ENCODE data around the gene REM2. TPM values are rescaled to one million over a fixed set of nuclear protein-coding genes. Genes with fewer than 3 reads are reported as not detected.
"Not testable (repeated sequence)": the region's sequence is repeated elsewhere in the genome, so short reads cannot be mapped to it uniquely, and the experiment has no call there.

Gene REM2
- total RNA-seq, 1 experiment from 2014 or later: 0.47 TPM

DNA sequence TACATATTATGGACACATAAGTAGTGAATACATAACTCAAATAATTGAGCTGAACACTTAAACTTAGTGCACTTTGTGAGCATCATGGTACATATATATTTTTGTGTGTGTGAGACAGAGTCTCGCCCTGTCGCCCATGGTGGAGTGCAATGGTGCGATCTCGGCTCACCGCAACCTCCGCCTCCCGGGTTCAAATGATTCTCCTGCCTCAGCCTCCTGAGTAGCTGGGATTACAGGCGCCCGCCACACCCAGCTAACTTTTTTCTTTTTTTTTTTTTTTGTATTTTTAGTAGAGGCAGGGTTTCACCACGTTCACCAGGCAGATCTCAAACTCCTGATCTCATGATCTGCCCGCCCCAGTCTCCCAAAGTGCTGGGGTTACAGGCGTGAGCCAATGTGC, 30.8 kb upstream of the REM2 start:
- not testable (repeated sequence) for H3K9me3 ChIP-seq (ENCODE audit: control insufficient read depth in 1 of 2, insufficient read depth in 1 of 2, low read depth in 1 of 2, low read length in 2 of 2); H4K20me1 ChIP-seq (ENCODE audit: insufficient read depth); H3K4me2 ChIP-seq (ENCODE audit: low read length); ATAC-seq; H3K79me2 ChIP-seq (ENCODE audit: insufficient read depth, low read length); H3K4me3 ChIP-seq (replicated peaks in 1 of 2; ENCODE audit: low read depth in 1 of 2, low read length in 2 of 2); H3K27me3 ChIP-seq (ENCODE audit: insufficient read depth, low read length); H3K9ac ChIP-seq (ENCODE audit: low read length); H3K36me3 ChIP-seq (ENCODE audit: control insufficient read depth in 1 of 2, insufficient read depth in 2 of 2, low read length in 2 of 2); H3K9me2 ChIP-seq (ENCODE audit: insufficient read depth); H2AFZ ChIP-seq (ENCODE audit: low read depth, low read length, poor library complexity, severe bottlenecking); BruUV-seq (replicated peaks); H3K27ac ChIP-seq (ENCODE audit: low read depth, low read length); DNase-seq (ENCODE audit: low read depth, low spot score)
- POLR2A ChIA-PET: interaction anchor here (0.7 to 1.3 kb wide), 3 partner anchors 28 to 201 kb away, joined by 3 to 5 read pairs (median 5); no protein-coding TSS in a partner anchor
- CTCF ChIA-PET: interaction anchor here (0.6 to 5.6 kb wide), 17 partner anchors 9 to 292 kb away, joined by 3 to 41 read pairs (median 6); partner anchors contain the start of genes ACIN1 and LRP10
- intact Hi-C loops (cut with micrococcal nuclease): loop anchor here (1.0 to 2.0 kb wide), 2 partner anchors 85 to 194 kb away; partner anchors contain the start of gene OXA1L
- RAD21 ChIA-PET (ENCODE audit: low non-redundant PET in 1 of 2, low total read pairs in 2 of 2, uncharacterized antibody in 2 of 2, unreplicated experiment in 2 of 2): interaction anchor here (0.6 to 2.2 kb wide), 7 partner anchors 19 to 290 kb away, joined by 3 to 8 read pairs (median 3); partner anchors contain the start of gene LRP10 (in 1 of the 2)
- peaks cover 3 to 19% of the 10 kb centered on the region in 2 experiments; a peak in 2 of 4 replicates for H3K4me1 ChIP-seq (ENCODE audit: control insufficient read depth in 1 of 2, insufficient read depth in 2 of 2, low read length in 2 of 2)

DNA sequence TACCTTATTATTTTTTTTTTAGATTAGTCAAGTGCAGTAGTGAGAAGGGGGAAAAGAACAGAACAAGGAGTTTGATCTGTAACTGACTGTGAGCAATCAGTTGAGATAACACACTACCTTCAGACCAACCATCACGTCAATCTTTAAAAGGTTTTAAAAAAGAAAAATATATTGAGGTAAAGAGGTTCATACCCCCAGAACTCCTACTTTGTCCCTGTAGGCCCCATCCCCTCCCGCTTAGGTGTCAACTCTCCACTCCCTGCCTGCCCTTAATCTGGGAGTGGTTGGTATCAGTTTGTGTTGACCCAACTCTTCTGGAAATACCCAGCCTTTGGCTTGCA, 30.5 kb upstream of the REM2 start:
- no TSS peak for BruUV-seq (replicated peaks)
- Histone ChIP-seq H3K9me3 (ENCODE audit: control insufficient read depth in 1 of 2, insufficient read depth in 1 of 2, low read depth in 1 of 2, low read length in 2 of 2) (no peaks in the 10 kb centered on the region), H3K27ac (ENCODE audit: low read depth, low read length) (peak overlapping the region; percentile 42; the same call in 1 of the 2 replicates), H3K27me3 (ENCODE audit: insufficient read depth, low read length) (no peaks in the 10 kb centered on the region), H3K4me2 (ENCODE audit: low read length) (peak overlapping the region; percentile 91), H3K79me2 (ENCODE audit: insufficient read depth, low read length) (no peaks in the 10 kb centered on the region), H3K36me3 (ENCODE audit: control insufficient read depth in 1 of 2, insufficient read depth in 2 of 2, low read length in 2 of 2) (no peaks in the 10 kb centered on the region), H3K9ac (ENCODE audit: low read length) (peak overlapping the region; percentile 53; the same call in 1 of the 2 replicates), H4K20me1 (ENCODE audit: insufficient read depth) (no peaks in the 10 kb centered on the region), H3K4me1 (ENCODE audit: control insufficient read depth in 1 of 2, insufficient read depth in 2 of 2, low read length in 2 of 2) (peaks cover 3 to 19% of the 10 kb centered on the region in 2 experiments; a peak in 2 of 4 replicates), H3K9me2 (ENCODE audit: insufficient read depth) (no peaks in the 10 kb centered on the region), H3K4me3 (replicated peaks in 1 of 2; ENCODE audit: low read depth in 1 of 2, low read length in 2 of 2) (no peak overlapping the region), H2AFZ (ENCODE audit: low read depth, low read length, poor library complexity, severe bottlenecking) (peak overlapping the region; percentile 95)
- POLR2A ChIA-PET: interaction anchor here (1.2 to 1.3 kb wide), 2 partner anchors 195 to 201 kb away, joined by 5 read pairs; no protein-coding TSS in a partner anchor
- DNase-seq (ENCODE audit: low read depth, low spot score) (no peak), ATAC-seq (no peak)
- CTCF ChIA-PET: interaction anchor here (0.6 to 5.6 kb wide), 17 partner anchors 9 to 293 kb away, joined by 3 to 41 read pairs (median 6); partner anchors contain the start of genes ACIN1 and LRP10
- RAD21 ChIA-PET (ENCODE audit: low non-redundant PET in 1 of 2, low total read pairs in 2 of 2, uncharacterized antibody in 2 of 2, unreplicated experiment in 2 of 2): interaction anchor here (0.6 to 2.2 kb wide), 6 partner anchors 19 to 291 kb away, joined by 3 to 8 read pairs (median 4); partner anchors contain the start of gene LRP10 (in 1 of the 2)
- intact Hi-C loops (cut with micrococcal nuclease): loop anchor here (1.0 to 2.0 kb wide), 2 partner anchors 86 to 194 kb away; partner anchors contain the start of gene OXA1L
- TF ChIP-seq, protein P1, sequence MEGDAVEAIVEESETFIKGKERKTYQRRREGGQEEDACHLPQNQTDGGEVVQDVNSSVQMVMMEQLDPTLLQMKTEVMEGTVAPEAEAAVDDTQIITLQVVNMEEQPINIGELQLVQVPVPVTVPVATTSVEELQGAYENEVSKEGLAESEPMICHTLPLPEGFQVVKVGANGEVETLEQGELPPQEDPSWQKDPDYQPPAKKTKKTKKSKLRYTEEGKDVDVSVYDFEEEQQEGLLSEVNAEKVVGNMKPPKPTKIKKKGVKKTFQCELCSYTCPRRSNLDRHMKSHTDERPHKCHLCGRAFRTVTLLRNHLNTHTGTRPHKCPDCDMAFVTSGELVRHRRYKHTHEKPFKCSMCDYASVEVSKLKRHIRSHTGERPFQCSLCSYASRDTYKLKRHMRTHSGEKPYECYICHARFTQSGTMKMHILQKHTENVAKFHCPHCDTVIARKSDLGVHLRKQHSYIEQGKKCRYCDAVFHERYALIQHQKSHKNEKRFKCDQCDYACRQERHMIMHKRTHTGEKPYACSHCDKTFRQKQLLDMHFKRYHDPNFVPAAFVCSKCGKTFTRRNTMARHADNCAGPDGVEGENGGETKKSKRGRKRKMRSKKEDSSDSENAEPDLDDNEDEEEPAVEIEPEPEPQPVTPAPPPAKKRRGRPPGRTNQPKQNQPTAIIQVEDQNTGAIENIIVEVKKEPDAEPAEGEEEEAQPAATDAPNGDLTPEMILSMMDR (IDR thresholded peaks at IDR 0.05 in 2 of 3, conservative IDR thresholded peaks at IDR 0.05 in 1 of 3; ENCODE audit: borderline replicate concordance in 1 of 3, insufficient read depth in 1 of 3, low read depth in 2 of 3, low read length in 2 of 3): no peak
- TF ChIP-seq ZFX (IDR thresholded peaks at IDR 0.05): no peak
- no peak for TF ChIP-seq TCF7L2 (IDR thresholded peaks at IDR 0.05; ENCODE audit: borderline replicate concordance, extremely low read depth, insufficient read depth, insufficient read length)
- TF ChIP-seq, protein P2, sequence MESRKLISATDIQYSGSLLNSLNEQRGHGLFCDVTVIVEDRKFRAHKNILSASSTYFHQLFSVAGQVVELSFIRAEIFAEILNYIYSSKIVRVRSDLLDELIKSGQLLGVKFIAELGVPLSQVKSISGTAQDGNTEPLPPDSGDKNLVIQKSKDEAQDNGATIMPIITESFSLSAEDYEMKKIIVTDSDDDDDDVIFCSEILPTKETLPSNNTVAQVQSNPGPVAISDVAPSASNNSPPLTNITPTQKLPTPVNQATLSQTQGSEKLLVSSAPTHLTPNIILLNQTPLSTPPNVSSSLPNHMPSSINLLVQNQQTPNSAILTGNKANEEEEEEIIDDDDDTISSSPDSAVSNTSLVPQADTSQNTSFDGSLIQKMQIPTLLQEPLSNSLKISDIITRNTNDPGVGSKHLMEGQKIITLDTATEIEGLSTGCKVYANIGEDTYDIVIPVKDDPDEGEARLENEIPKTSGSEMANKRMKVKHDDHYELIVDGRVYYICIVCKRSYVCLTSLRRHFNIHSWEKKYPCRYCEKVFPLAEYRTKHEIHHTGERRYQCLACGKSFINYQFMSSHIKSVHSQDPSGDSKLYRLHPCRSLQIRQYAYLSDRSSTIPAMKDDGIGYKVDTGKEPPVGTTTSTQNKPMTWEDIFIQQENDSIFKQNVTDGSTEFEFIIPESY (IDR thresholded peaks at IDR 0.05; ENCODE audit: extremely low read depth, insufficient replicate concordance, low read length): no peak
- no peak for TF ChIP-seq EGR1 (IDR thresholded peaks at IDR 0.05; ENCODE audit: low read depth)
- TF ChIP-seq ELF1 (IDR thresholded peaks at IDR 0.05; ENCODE audit: borderline replicate concordance, low read depth): no peak
- TF ChIP-seq YY1 (IDR thresholded peaks at IDR 0.05; ENCODE audit: extremely low read depth, insufficient replicate concordance, low read depth, low read length): no peak
- TF ChIP-seq EZH2phosphoT487 (IDR thresholded peaks at IDR 0.05; ENCODE audit: borderline replicate concordance): no peak
- TF ChIP-seq POLR2AphosphoS5 (IDR thresholded peaks at IDR 0.05; ENCODE audit: low read depth, low read length): no peak
- no peak for TF ChIP-seq POLR2A (IDR thresholded peaks at IDR 0.05; ENCODE audit: borderline replicate concordance, extremely low read depth, insufficient read depth, insufficient read length)
- TF ChIP-seq, protein P3, sequence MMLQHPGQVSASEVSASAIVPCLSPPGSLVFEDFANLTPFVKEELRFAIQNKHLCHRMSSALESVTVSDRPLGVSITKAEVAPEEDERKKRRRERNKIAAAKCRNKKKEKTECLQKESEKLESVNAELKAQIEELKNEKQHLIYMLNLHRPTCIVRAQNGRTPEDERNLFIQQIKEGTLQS (IDR thresholded peaks at IDR 0.05): no peak
- no peak for TF ChIP-seq CBX3 (IDR thresholded peaks at IDR 0.05; ENCODE audit: low read depth)
- no peak for TF ChIP-seq RAD21 (IDR thresholded peaks at IDR 0.05; ENCODE audit: low read depth)
- TF ChIP-seq, protein P4, sequence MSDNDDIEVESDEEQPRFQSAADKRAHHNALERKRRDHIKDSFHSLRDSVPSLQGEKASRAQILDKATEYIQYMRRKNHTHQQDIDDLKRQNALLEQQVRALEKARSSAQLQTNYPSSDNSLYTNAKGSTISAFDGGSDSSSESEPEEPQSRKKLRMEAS (IDR thresholded peaks at IDR 0.05): no peak
- no peak for TF ChIP-seq SP1 (IDR thresholded peaks at IDR 0.05; ENCODE audit: low read depth)

Measured in HCT116 (cell line).